C4-2B (cell line): ENCODE results near the gene CCDC91.

Source experiments
- H3K27ac ChIP-seq: fragments of 450-650 bp; 2 replicates; pipeline ENCODE4 v1.5.1; 2017
- ZFX ChIP-seq: fragments of 450-650 bp; IDR thresholded peaks from 2 replicates; pipeline ENCODE4 v1.6.1; 2017
- TF ChIP-seq, protein P1 (sequence below): fragments of 450-650 bp; conservative IDR thresholded peaks from 2 replicates; pipeline ENCODE4 v1.5.1; 2017; ENCODE audit warnings: mild to moderate bottlenecking

Gene CCDC91

DNA sequence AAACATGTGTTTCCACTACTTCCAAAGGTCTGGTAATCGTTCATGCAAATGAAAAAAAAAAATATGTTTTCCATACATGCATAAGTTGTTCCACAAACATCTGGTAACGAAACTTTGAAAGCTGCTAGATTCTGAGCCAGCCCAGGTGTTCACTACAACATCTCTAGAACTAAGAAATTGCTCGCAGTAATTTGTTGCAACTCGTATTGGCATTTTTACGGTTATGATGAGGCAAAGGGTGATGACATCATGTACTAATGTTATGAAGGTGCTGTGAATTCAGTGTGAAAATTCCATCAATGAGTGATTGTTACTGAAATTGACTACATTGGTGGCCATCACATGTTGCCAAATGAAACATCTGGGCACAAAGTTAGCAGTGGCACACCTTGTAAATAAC lies 31.9 kb upstream of the CCDC91 start:
- no peak for TF ChIP-seq ZFX
- TF ChIP-seq, protein P1, sequence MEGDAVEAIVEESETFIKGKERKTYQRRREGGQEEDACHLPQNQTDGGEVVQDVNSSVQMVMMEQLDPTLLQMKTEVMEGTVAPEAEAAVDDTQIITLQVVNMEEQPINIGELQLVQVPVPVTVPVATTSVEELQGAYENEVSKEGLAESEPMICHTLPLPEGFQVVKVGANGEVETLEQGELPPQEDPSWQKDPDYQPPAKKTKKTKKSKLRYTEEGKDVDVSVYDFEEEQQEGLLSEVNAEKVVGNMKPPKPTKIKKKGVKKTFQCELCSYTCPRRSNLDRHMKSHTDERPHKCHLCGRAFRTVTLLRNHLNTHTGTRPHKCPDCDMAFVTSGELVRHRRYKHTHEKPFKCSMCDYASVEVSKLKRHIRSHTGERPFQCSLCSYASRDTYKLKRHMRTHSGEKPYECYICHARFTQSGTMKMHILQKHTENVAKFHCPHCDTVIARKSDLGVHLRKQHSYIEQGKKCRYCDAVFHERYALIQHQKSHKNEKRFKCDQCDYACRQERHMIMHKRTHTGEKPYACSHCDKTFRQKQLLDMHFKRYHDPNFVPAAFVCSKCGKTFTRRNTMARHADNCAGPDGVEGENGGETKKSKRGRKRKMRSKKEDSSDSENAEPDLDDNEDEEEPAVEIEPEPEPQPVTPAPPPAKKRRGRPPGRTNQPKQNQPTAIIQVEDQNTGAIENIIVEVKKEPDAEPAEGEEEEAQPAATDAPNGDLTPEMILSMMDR = no peak

DNA sequence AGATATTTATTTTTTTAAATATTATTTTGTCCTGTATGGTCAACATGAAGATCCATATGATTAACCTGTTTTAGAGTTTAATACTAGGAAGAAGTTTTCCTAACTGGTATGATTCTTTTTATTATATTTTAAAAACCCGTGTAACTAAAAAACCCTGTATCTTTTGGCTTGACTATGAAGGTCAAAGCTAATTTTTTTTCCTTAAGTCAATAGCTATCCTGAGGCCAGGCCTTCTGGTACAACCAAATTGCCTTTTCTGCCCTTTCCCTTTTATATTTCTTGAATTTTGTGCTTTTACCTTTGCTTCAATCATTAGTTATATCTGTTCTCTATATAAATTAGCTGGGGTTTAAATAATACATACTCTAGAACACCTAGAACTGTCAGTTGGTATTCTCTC lies 30.6 kb upstream of the CCDC91 start:
- H3K27ac ChIP-seq = no peak overlapping the region
- TF ChIP-seq ZFX = no peak
- TF ChIP-seq, protein P1 = no peak

More for the DNA sequence above, 31.9 kb upstream of the CCDC91 start:
- H3K27ac ChIP-seq = no peak overlapping the region

GRCh38 chr12:28161697-28162096 lies 28.6 kb upstream of the CCDC91 start:
- TF ChIP-seq, protein P1 = no peak
- no peak for TF ChIP-seq ZFX
- H3K27ac ChIP-seq = no peak overlapping the region

DNA sequence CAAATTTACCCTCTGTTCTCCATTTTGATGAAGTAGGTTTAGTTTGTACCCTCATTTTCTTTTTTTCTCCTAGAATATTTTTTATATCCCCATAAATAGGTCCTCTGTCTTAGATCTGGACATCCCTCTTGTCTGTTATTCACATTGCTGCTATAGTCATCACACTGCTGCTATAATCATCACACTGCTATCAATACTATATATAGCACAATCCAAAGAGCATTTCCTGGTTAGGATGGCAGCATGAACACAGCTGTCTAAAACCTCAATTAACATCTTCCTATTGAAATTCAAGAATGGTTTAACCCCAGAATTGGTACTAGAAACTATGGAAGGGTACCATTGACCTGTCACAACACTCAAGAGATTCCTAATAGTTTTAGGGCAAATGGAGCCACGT lies 27.6 kb upstream of the CCDC91 start:
- H3K27ac ChIP-seq = no peak overlapping the region
- no peak for TF ChIP-seq ZFX
- TF ChIP-seq, protein P1 = no peak

GRCh38 chr12:28164644-28165275 lies 25.5 kb upstream of the CCDC91 start:
- no peak overlapping the region for H3K27ac ChIP-seq
- TF ChIP-seq, protein P1 = no peak
- TF ChIP-seq ZFX = no peak

DNA sequence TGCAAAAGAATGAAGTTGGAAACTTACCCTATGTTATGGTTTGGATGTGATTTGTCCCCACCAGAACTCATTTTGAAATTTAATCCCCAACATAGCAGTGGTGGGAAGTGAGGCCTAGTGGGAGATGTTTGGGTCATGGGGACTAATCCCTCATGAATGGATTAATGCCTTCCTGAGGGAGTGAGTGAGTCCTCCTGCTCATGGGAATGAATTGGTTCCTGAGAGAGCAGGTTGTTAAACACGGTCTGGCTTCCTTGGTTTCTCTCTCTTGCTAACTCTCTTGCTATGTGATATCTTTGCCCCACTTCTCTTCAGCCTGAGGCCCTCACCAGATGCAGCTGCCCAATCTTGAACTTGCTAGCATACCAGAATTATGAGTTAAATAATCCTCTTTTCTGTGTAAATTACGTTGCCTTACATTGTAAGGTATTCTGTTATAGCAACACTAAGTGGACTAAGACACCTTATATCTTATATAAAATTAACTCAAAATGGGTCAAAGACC lies 22.2 kb upstream of the CCDC91 start:
- TF ChIP-seq, protein P1 = no peak
- TF ChIP-seq ZFX = no peak
- no peak overlapping the region for H3K27ac ChIP-seq

- no peak for TF ChIP-seq ZFX
- TF ChIP-seq, protein P1 = no peak
- no peak overlapping the region for H3K27ac ChIP-seq
Observed at GRCh38 chr12:28171356-28172060, 18.7 kb upstream of the CCDC91 start.
